HG03097 (cell line): ENCODE data around the gene KRTAP7-1.

Source experiments
- ATAC-seq: cut with Tn5 transposase; IDR thresholded peaks from one replicate; pipeline ENCODE4 v1.9.1; 2021; ENCODE audit not compliant: unreplicated experiment, low FRiP score

KRTAP7-1 gene

GRCh38 chr21:30829659-30830058 is at the start of gene KRTAP7-1:
TSS of gene KRTAP7-1 (minus strand) at chr21:30829759. CDS start at chr21:30829698, 61 bp downstream.
- ATAC-seq, result no peak

- ATAC-seq, result no peak
Measured at GRCh38 chr21:30874526-30874925, 45.0 kb upstream of the KRTAP7-1 start.

GRCh38 chr21:30847627-30848500 is 18.3 kb upstream of the KRTAP7-1 start:
- ATAC-seq, result no peak

- no peak for ATAC-seq
Measured at GRCh38 chr21:30842990-30843389, 13.4 kb upstream of the KRTAP7-1 start.

DNA sequence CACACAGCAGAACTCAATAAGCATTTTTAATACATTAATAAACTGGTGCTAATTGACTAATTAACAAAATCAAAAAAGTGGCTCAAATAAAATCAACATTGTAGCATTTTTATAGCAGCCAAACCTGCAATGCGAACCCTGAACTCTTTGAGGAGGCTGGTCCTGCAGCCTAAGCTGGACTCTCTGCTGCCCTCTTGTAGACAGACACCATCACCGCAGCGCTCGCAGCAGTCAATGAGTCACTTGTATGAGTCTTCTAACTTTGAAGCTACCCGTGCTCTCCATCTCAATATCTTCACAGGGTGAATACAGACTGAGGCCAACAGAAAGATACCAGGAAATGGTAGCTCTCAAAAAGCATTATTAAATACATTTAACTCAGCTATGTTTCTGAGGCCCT is 9.7 kb upstream of the KRTAP7-1 start:
- ATAC-seq, result no peak

- ATAC-seq, result no peak
Measured at GRCh38 chr21:30838536-30838935, 9.0 kb upstream of the KRTAP7-1 start.

GRCh38 chr21:30831194-30831765 is 1.7 kb upstream of the KRTAP7-1 start:
- no peak for ATAC-seq

DNA sequence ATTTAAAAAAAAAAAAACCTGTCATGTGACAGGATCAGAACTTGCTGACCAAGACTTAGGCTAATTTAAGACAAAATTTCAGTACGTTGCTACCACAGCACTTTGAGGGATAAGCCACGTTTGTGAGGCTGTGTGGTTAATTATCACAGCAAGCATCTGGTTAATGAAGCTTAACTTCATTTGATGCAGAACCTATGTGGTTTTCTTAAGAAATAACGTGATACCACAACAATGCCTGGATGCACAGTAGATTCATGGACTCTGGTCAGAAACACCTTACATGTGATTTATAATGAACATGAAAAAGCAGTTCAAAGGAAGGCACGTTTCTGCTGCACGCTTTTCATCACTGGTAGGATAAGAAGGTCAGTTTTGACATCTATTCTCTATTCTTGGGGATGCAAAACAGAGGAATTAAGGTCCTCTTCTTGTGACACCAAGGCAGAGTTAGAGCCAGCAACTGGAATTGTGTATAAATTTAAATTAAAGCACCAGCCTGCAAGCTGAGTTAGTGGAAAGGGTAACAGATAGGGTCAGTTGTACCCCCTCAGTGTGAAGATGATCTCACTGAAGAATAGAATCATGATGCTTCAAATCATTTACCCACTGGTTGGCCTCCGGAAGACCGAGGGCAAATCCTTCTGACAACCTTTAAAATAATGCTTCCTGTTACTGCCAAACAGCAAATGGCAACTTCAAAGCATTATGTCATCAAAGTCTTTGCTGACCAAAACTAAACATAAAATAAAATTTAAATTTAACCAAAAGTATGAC is 10.5 kb downstream of the KRTAP7-1 start:
- ATAC-seq, result no peak

DNA sequence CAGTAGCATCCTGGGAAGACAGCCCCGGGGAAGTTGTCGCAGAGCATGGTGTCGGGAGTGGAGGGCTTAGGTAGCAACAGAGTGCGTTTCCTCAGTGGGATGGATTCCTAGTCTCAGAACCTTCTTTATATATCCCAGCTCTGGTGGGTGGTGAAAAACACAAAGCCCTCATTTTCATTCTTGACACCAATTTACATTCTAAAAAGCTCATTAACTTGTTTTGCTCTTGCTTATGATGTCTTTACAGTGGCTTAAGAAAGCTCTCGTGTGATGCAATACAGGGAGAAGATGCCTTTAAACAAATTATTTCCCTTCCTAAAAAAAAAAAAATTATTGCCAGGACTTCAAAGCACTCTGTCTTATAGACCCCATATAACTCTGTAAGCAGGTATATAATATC is 16.4 kb downstream of the KRTAP7-1 start, which contains the start of gene KRTAP8-1:
Gene KRTAP8-1, minus strand, starts transcription at position 101 of the 400 bp plus-strand sequence. Its CDS starts 54 bp downstream, at position 47.
- ATAC-seq, result no peak

GRCh38 chr21:30800605-30801004 is 29.0 kb downstream of the KRTAP7-1 start:
- no peak for ATAC-seq

DNA sequence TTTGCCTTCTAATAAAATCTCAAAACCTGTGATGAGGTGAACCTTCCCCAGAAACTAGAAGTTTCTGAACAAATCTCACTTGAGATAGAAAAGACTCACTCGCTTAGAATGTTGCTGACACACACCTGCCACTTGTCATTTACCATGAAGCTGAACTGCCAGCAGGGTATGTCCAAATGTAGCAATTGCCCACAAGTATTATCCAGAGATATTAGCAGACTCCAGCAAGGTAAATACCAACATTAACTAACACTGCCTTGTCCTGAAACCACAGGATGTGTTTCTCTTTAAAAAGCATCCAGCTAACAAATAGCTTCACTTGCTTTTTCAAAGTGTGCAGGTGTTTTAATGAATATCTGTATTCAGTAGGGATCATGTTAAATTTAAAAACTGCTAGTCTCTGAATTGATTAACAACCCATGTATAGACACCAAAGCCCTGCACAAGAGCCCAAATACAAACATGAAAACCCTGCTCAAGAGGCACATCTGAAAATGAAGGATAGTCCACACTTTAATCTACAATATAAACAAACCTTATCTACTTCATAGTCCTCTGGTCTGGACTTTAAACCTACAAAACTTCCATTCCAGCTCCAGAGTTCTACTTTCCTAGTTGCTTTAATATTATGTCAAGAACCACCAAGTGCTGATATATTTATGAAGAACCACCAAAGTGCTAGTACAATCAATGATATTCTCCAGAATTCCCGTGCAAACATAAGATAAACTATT is 35.8 kb downstream of the KRTAP7-1 start:
- ATAC-seq, result no peak

- ATAC-seq, result no peak
Measured at GRCh38 chr21:30779249-30779648, 50.3 kb downstream of the KRTAP7-1 start.
